ENCODE measurements around the gene BBLN. TPM values are rescaled to one million over a fixed set of nuclear protein-coding genes. Genes with fewer than 3 reads are reported as not detected.

Gene BBLN
- total and polyA plus RNA-seq, 4 donors = 46.7 to 278 (median 109) TPM

- peak in 1 of 2 donors; percentile 34 for DNase-seq
These were observed 13.4 kb upstream of the BBLN start for GRCh38 chr9:128146591-128147120.

GRCh38 chr9:128148509-128149000 lies 11.5 kb upstream of the BBLN start:
- DNase-seq (peak in 1 of 2 donors; percentile 22), ATAC-seq (ENCODE audit: low FRiP score) (no peak)
- Histone ChIP-seq H3K9me3 (ENCODE audit: control insufficient read depth, low read length) (no peaks in the 10 kb centered on the region), H3K4me3 (ENCODE audit: low read length in 2 of 2) (no peak overlapping the region), H3K4me1 (ENCODE audit: control insufficient read depth in 1 of 2, insufficient read depth in 2 of 2, low read length in 2 of 2) (no peaks in the 10 kb centered on the region), H3K27me3 (ENCODE audit: control insufficient read depth in 1 of 2, insufficient read depth in 2 of 2, low read length in 1 of 2) (no peaks in the 10 kb centered on the region), H3K36me3 (ENCODE audit: control insufficient read depth in 1 of 2, insufficient read depth in 2 of 2, low read length in 1 of 2) (no peaks in the 10 kb centered on the region), H3K27ac (ENCODE audit: low read depth in 1 of 2, low read length in 2 of 2) (no peak overlapping the region)
- WGBS, 2 donors = 90 to 93% methylated on average over 5 of the region's 5 CpGs
- intact Hi-C loops (cut with DNase I) = no loop called here

More at GRCh38 chr9:128146591-128147120, 13.4 kb upstream of the BBLN start:
- no peaks in the 10 kb centered on the region for H3K36me3 ChIP-seq (ENCODE audit: control insufficient read depth in 1 of 2, insufficient read depth in 2 of 2, low read length in 1 of 2)
- intact Hi-C loops (cut with DNase I) = no loop called here
- no peaks in the 10 kb centered on the region for H3K27me3 ChIP-seq (ENCODE audit: control insufficient read depth in 1 of 2, insufficient read depth in 2 of 2, low read length in 1 of 2)
- no peaks in the 10 kb centered on the region for H3K4me1 ChIP-seq (ENCODE audit: control insufficient read depth in 1 of 2, insufficient read depth in 2 of 2, low read length in 2 of 2)
- no peak overlapping the region for H3K27ac ChIP-seq (ENCODE audit: low read depth in 1 of 2, low read length in 2 of 2)
- WGBS, 2 donors = 90% methylated on average over 8 of the region's 8 CpGs
- H3K9me3 ChIP-seq (ENCODE audit: control insufficient read depth, low read length) = no peaks in the 10 kb centered on the region
- no peak for ATAC-seq (ENCODE audit: low FRiP score)
- no peak overlapping the region for H3K4me3 ChIP-seq (ENCODE audit: low read length in 2 of 2)

GRCh38 chr9:128149001-128149701 lies 10.9 kb upstream of the BBLN start, which contains the start of gene LCN2:
Gene LCN2 (plus strand): TSS chr9:128149453. CDS start chr9:128149526, 73 bp downstream.
- no peak within 1 kb of the TSS for H3K27ac ChIP-seq (ENCODE audit: low read depth in 1 of 2, low read length in 2 of 2)
- no peaks in the 10 kb centered on the region for H3K27me3 ChIP-seq (ENCODE audit: control insufficient read depth in 1 of 2, insufficient read depth in 2 of 2, low read length in 1 of 2)
- no peak within 1 kb of the TSS for H3K4me3 ChIP-seq (ENCODE audit: low read length in 2 of 2)
- H3K9me3 ChIP-seq (ENCODE audit: control insufficient read depth, low read length) = no peaks in the 10 kb centered on the region
- no peaks in the 10 kb centered on the region for H3K36me3 ChIP-seq (ENCODE audit: control insufficient read depth in 1 of 2, insufficient read depth in 2 of 2, low read length in 1 of 2)
- no peaks in the 10 kb centered on the region for H3K4me1 ChIP-seq (ENCODE audit: control insufficient read depth in 1 of 2, insufficient read depth in 2 of 2, low read length in 2 of 2)
- ATAC-seq (ENCODE audit: low FRiP score) (no peak), DNase-seq (peak; percentile 40 to 63)
- intact Hi-C loops (cut with DNase I) = no loop called here
- WGBS, 2 donors = 84 to 87% methylated on average over 9 of the region's 9 CpGs

- DNase-seq (peak; percentile 37 to 56), ATAC-seq (ENCODE audit: low FRiP score) (no peak)
- Histone ChIP-seq H3K27ac (ENCODE audit: low read depth in 1 of 2, low read length in 2 of 2) (no peak overlapping the region), H3K9me3 (ENCODE audit: control insufficient read depth, low read length) (no peaks in the 10 kb centered on the region), H3K27me3 (ENCODE audit: control insufficient read depth in 1 of 2, insufficient read depth in 2 of 2, low read length in 1 of 2) (no peaks in the 10 kb centered on the region), H3K4me1 (ENCODE audit: control insufficient read depth in 1 of 2, insufficient read depth in 2 of 2, low read length in 2 of 2) (no peaks in the 10 kb centered on the region), H3K36me3 (ENCODE audit: control insufficient read depth in 1 of 2, insufficient read depth in 2 of 2, low read length in 1 of 2) (no peaks in the 10 kb centered on the region), H3K4me3 (ENCODE audit: low read length in 2 of 2) (no peak overlapping the region)
- 79 to 80% methylated on average over 11 of the region's 11 CpGs for WGBS, 2 donors
- intact Hi-C loops (cut with DNase I) = no loop called here
These were observed 10.0 kb upstream of the BBLN start for GRCh38 chr9:128149951-128150593.

GRCh38 chr9:128150594-128151308 lies 9.3 kb upstream of the BBLN start:
- ATAC-seq (ENCODE audit: low FRiP score) (no peak), DNase-seq (peak; percentile 41 to 69)
- H3K4me1 ChIP-seq (ENCODE audit: control insufficient read depth in 1 of 2, insufficient read depth in 2 of 2, low read length in 2 of 2) = no peaks in the 10 kb centered on the region
- intact Hi-C loops (cut with DNase I) = no loop called here
- H3K27ac ChIP-seq (ENCODE audit: low read depth in 1 of 2, low read length in 2 of 2) = no peak overlapping the region
- H3K36me3 ChIP-seq (ENCODE audit: control insufficient read depth in 1 of 2, insufficient read depth in 2 of 2, low read length in 1 of 2) = no peaks in the 10 kb centered on the region
- H3K27me3 ChIP-seq (ENCODE audit: control insufficient read depth in 1 of 2, insufficient read depth in 2 of 2, low read length in 1 of 2) = no peaks in the 10 kb centered on the region
- WGBS, 2 donors = 76 to 78% methylated on average over 19 of the region's 19 CpGs
- H3K4me3 ChIP-seq (ENCODE audit: low read length in 2 of 2) = no peak overlapping the region
- H3K9me3 ChIP-seq (ENCODE audit: control insufficient read depth, low read length) = no peaks in the 10 kb centered on the region

DNA sequence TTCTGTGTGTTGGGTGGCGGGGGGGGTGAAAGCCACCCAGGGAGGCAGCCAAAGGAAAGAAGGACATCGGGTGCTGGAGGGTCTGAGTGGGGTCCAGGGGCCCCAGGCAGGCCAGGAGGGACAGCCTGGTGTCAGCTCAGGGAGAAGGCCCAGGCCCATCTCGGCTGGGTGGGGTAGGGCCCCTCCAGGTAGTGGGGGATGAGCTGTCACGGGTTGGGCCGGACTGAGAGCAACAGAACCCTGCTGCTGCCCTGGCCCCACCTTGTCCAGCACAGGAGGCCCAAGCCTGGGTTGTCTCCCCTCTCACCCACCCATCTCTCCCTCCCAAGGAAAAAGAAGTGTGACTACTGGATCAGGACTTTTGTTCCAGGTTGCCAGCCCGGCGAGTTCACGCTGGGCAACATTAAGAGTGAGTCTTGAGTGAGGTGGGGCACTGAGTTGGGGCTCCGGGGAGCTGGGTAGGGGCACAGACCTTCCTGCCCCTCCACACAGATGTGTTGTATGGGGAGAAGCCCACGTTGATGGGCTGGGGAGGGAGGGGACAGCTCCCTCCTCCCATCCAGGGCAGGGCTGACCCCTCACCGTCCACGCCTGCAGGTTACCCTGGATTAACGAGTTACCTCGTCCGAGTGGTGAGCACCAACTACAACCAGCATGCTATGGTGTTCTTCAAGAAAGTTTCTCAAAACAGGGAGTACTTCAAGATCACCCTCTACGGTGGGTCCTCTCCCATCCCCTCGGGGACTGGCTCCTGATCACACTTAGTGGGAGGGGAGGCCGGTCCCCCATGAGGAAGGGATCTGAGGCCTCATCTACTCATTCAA lies 8.5 kb upstream of the BBLN start:
- 88% methylated on average over 16 to 18 of the region's 18 CpGs for WGBS, 2 donors
- Histone ChIP-seq H3K36me3 (ENCODE audit: control insufficient read depth in 1 of 2, insufficient read depth in 2 of 2, low read length in 1 of 2) (no peaks in the 10 kb centered on the region), H3K4me3 (ENCODE audit: low read length in 2 of 2) (no peak overlapping the region), H3K27me3 (ENCODE audit: control insufficient read depth in 1 of 2, insufficient read depth in 2 of 2, low read length in 1 of 2) (no peaks in the 10 kb centered on the region), H3K9me3 (ENCODE audit: control insufficient read depth, low read length) (no peaks in the 10 kb centered on the region), H3K27ac (ENCODE audit: low read depth in 1 of 2, low read length in 2 of 2) (no peak overlapping the region), H3K4me1 (ENCODE audit: control insufficient read depth in 1 of 2, insufficient read depth in 2 of 2, low read length in 2 of 2) (no peaks in the 10 kb centered on the region)
- intact Hi-C loops (cut with DNase I) = no loop called here
- no peak for ATAC-seq (ENCODE audit: low FRiP score)
- DNase-seq = peak; percentile 41 to 61

DNA sequence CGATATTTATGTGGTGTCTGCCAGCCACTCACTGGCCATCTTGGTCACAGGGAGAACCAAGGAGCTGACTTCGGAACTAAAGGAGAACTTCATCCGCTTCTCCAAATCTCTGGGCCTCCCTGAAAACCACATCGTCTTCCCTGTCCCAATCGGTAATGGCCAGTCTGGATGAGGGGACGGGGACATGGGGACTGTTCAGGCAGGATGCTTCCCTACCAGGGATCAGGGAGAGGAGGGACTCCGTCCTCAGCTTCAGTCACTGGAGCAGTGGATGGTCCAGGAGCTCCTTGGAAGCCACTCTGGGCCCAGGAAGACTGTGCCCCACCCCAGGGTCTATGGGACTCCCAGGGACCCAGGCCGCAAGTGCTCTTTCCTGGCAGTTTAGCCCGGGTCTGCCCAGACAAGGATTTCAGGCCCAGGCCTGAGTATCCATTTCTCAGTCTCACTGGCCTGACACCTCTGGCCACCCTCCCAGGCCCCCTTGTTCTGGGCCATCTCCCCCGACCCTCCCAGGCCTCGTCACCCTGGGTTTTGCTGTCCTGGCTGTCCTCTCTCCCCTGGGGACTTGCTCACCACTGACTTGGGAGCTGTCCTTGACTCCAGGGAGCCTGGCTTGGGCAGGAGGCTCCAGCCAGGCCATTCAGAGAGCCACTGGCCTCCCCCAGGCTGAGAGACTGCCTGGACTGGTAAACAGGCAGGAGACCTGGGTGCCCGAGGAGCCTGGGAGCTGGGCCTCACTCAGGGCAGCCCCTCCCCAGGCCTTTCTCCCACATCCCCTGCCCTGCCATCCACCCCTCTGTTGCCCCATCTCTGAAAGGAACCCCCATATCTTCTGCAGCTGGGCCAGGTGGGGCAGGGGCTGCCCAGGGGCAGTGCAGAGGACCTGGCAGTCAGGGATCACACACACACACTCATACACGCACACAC lies 7.7 kb upstream of the BBLN start:
- ATAC-seq (ENCODE audit: low FRiP score) = no peak
- peak; percentile 22 to 70 for DNase-seq

More for the DNA sequence above, 7.7 kb upstream of the BBLN start:
- intact Hi-C loops (cut with DNase I) = no loop called here
- no peak overlapping the region for H3K4me3 ChIP-seq (ENCODE audit: low read length in 2 of 2)
- no peaks in the 10 kb centered on the region for H3K4me1 ChIP-seq (ENCODE audit: control insufficient read depth in 1 of 2, insufficient read depth in 2 of 2, low read length in 2 of 2)
- no peak overlapping the region for H3K27ac ChIP-seq (ENCODE audit: low read depth in 1 of 2, low read length in 2 of 2)
- H3K36me3 ChIP-seq (ENCODE audit: control insufficient read depth in 1 of 2, insufficient read depth in 2 of 2, low read length in 1 of 2) = no peaks in the 10 kb centered on the region
- 92 to 93% methylated on average over 13 of the region's 13 CpGs for WGBS, 2 donors
- H3K27me3 ChIP-seq (ENCODE audit: control insufficient read depth in 1 of 2, insufficient read depth in 2 of 2, low read length in 1 of 2) = no peaks in the 10 kb centered on the region
- no peaks in the 10 kb centered on the region for H3K9me3 ChIP-seq (ENCODE audit: control insufficient read depth, low read length)
